ENCODE data around the gene NHSL1.
A peak's percentile ranks its signal among the peaks of the same experiment; 100 is the strongest.

Gene NHSL1

GRCh38 chr6:138524526-138524925, 25.2 kb upstream of the NHSL1 start:
- DNase-seq (ENCODE audit: low spot score), result no peak

GRCh38 chr6:138523347-138524210, 24.3 kb upstream of the NHSL1 start:
- DNase-seq (ENCODE audit: low spot score), result no peak

GRCh38 chr6:138522611-138523010, 23.3 kb upstream of the NHSL1 start:
- DNase-seq (ENCODE audit: low spot score), result no peak

GRCh38 chr6:138521790-138522189, 22.5 kb upstream of the NHSL1 start:
- no peak for DNase-seq (ENCODE audit: low spot score)

- no peak for DNase-seq (ENCODE audit: low spot score)
Observed at GRCh38 chr6:138520463-138520862, 21.2 kb upstream of the NHSL1 start.

GRCh38 chr6:138518054-138518453, 18.8 kb upstream of the NHSL1 start:
- DNase-seq (ENCODE audit: low spot score), result no peak

GRCh38 chr6:138517635-138518034, 18.3 kb upstream of the NHSL1 start:
- DNase-seq (ENCODE audit: low spot score), result peak; percentile 58

GRCh38 chr6:138515657-138516248, 16.5 kb upstream of the NHSL1 start:
- no peak for DNase-seq (ENCODE audit: low spot score)

- DNase-seq (ENCODE audit: low spot score), result no peak
Observed at GRCh38 chr6:138514860-138515540, 15.7 kb upstream of the NHSL1 start.

GRCh38 chr6:138512609-138513008, 13.3 kb upstream of the NHSL1 start:
- DNase-seq (ENCODE audit: low spot score), result no peak

GRCh38 chr6:138510093-138510492, 10.8 kb upstream of the NHSL1 start:
- no peak for DNase-seq (ENCODE audit: low spot score)

- DNase-seq (ENCODE audit: low spot score), result no peak
Observed at GRCh38 chr6:138509371-138509770, 10.1 kb upstream of the NHSL1 start.

- DNase-seq (ENCODE audit: low spot score), result no peak
Observed at GRCh38 chr6:138508676-138508988, 9.3 kb upstream of the NHSL1 start.

GRCh38 chr6:138507977-138508675, 8.8 kb upstream of the NHSL1 start:
- no peak for DNase-seq (ENCODE audit: low spot score)

GRCh38 chr6:138504764-138505689, 5.7 kb upstream of the NHSL1 start:
- no peak for DNase-seq (ENCODE audit: low spot score)

- DNase-seq (ENCODE audit: low spot score), result peak; percentile 26
Observed at GRCh38 chr6:138503881-138504680, 4.8 kb upstream of the NHSL1 start.

GRCh38 chr6:138502546-138502945, 3.3 kb upstream of the NHSL1 start:
- DNase-seq (ENCODE audit: low spot score), result no peak

GRCh38 chr6:138500867-138501446, 1.7 kb upstream of the NHSL1 start:
- DNase-seq (ENCODE audit: low spot score), result no peak

GRCh38 chr6:138500045-138500665, 861 bp upstream of the NHSL1 start:
- no peak for DNase-seq (ENCODE audit: low spot score)
